ENCODE data around the gene CCDC167.

Gene CCDC167

DNA sequence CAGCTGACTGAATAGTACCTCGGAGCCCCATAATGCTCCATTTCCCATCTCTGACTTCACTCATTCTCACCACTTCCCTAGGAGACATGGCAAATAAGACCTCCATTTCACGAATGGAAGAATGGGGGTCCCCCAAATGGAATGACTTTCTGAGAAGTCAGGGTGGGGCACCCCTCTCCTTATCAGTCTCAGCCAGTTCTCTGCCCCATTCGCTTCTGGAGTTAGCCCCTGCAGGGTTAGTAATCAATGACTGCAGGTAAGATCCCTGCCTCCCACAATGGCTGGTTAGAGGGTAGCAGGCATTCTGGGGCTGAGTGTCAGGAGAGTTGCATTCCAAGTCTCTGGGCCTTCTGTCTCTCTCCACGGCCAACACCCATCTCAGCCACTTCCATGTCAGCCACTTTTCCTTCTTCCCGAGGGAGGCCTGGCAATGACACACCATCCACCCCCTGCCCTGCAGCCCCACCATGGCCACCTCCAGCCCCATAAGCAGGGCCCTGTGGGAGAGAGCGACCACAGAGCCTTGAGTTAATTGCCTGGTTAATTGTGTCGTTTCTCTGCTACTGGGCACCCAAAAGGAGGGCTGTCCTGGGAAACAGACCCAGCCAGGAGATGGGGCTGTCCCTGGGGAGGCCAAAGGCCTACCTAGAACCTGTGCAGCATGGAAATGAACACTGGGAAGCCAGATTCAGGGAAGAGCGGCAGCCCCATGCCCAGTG lies 13.4 kb downstream of the CCDC167 start:
- no peak for DNase-seq

GRCh38 chr6:37485291-37485702 lies 14.4 kb downstream of the CCDC167 start:
- DNase-seq: no peak

DNA sequence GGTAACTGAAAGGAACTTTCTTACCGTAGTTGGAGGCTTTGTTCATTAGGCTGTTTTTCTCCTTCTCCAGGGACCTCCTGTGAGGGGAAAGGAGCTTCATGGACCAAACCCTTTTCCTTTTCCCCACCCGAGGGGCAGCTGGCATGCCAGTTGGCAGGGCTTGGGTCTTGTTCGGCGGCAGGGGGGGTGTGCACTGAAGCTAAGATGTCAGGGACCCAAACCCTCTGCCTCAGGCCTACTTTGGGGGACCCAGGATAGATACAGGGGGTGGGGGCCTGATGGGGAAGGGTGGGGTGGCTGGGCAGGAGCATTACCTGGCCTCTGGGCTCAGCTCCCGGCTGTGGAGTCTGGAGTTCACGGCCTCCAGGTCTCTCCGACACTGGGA lies 14.9 kb downstream of the CCDC167 start:
- no peak for DNase-seq

- DNase-seq: peak; percentile 79
Measured at GRCh38 chr6:37483917-37484785, 15.5 kb downstream of the CCDC167 start.

DNA sequence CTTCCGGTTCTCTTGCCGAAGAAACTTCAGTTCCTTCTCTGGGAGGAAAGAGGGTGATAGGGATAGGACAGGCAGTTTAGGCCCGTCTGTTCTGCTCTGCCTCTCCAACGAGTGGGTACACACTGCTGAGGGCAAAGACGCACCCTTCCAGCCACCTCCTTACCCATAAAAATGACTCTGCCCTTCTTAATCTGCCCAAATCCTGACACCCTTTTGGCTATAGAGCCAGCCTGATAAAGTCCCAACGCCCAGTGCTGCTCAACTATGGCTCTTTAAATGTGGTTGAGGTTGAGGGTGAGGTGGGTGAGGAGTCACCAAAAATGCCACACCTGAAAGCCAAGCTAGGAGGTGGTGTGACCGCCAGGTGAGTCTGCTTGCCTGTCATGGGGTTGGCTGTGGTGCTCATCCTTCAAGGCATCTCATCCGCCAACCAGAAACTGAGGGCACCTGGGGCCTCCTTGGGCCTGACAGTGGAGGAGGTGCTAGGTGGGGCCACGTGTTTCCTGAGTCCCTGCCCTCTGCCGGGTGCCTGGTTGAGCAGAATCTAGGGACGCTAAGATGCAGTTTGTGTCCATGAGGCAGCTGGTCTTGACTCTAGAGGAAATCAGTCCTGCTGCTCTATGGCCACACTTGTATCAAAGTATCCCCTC lies 16.3 kb downstream of the CCDC167 start:
- DNase-seq: no peak

- DNase-seq: no peak
Measured at GRCh38 chr6:37482606-37483251, 17.0 kb downstream of the CCDC167 start.

DNA sequence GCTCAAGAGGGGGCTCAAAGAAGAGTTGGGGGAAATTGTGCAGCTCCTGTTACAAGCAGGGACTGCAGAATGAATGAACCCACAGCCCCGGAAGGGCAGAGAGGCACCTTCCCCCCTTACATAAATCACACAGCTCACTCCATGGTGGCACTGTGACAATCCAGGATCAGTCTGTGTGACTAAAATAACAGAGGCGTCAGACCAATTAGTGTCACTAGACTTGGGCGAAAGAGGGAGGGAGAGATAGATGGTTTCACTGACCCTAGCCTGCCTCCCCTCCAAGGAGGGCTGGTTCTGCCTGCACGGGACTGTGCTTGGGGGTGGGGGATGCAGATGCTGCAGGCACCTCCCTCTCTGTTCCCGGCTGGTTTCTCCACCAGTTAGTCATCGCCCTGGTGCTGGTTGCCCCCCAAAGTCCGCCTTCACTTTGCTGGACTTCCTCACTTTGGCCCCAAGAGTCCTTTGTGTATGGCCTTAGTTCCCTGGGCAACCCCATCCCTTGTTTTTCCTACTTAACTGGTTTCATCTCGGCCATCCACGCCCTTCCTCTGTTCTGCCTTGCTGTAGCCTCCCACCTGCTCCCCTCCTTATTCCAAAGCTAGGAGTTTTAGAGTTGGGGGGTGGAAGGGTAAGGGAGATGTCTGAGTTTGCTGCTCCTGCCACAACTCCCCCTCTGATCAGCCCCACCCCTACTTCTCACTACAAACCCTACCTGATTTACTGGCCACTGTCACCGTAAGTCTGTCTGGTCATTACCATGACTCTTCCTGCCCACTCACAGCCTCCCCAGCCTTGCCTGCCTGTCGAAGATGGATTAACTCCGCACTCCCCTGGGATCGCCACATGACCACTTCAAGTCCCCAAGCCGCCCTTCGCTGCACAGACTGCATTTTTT lies 17.7 kb downstream of the CCDC167 start:
- no peak for DNase-seq

- DNase-seq: no peak
Measured at GRCh38 chr6:37480951-37481534, 18.6 kb downstream of the CCDC167 start.

GRCh38 chr6:37480118-37480736 lies 19.5 kb downstream of the CCDC167 start:
- DNase-seq: no peak

GRCh38 chr6:37479266-37479854 lies 20.3 kb downstream of the CCDC167 start:
- no peak for DNase-seq

DNA sequence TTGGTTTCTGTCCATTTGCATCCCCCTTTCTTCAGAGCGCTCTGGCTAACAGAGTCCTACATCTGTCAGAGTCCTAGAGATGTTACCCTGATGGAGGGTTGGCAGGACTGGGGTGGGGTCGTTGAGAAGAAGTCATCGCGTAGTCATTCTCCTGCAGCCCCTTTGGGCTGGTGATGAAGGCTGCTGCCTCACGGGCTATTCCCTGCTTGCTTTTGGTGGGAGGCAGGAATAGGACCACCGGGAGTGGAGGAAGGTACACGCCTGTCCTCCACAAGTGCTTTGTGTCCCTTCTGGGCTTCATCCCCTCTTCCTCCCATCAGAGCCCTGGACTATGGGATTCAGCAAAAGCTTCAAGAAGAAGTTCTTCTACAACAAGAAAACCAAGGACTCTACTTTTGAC lies 20.9 kb downstream of the CCDC167 start:
- no peak for DNase-seq

GRCh38 chr6:37477656-37478435 lies 21.8 kb downstream of the CCDC167 start:
- DNase-seq: no peak

- no peak for DNase-seq
Measured at GRCh38 chr6:37477191-37477590, 22.5 kb downstream of the CCDC167 start.

- DNase-seq: no peak
Measured at GRCh38 chr6:37474316-37474715, 25.4 kb downstream of the CCDC167 start.

- no peak for DNase-seq
Measured at GRCh38 chr6:37473364-37474095, 26.2 kb downstream of the CCDC167 start.

DNA sequence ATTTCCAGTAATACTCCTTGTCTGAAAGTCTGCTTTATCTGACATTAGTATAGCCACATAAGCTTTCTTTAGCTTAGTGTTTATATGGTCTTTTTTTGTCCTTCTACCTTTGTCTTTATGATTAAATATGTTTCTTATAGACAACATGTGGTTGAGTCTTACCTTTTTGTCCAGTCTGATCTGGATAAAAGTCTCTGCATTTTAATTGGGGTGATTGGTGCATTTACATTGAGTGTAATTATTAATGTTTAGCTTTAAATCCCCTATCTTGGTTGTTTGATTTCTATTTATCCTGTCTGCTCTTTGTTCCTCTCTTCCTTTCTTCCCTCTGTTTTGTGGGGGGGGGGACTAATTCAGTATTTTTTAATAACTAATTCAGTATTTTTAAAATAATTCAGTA lies 32.0 kb downstream of the CCDC167 start:
- no peak for DNase-seq

DNA sequence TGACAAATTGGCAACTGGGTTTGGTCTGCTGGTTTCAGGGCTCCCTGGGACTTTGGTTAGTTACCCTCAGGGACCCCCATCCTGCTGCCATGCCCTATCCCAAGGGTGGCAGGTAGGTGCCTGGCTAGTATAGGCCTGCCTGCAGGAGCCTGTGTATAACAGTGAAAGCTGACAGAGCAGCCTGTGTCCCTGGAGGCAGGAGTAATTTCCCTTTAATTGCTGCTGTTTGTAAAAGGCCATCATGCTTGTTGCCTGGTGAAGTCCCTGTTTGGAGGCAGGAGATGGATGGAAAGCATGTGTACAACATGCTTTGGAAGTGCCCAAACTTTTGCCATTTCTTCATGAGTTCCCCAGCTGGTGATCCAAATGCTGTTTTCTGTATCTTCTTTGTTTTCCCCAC lies 36.6 kb downstream of the CCDC167 start:
- DNase-seq: no peak

DNA sequence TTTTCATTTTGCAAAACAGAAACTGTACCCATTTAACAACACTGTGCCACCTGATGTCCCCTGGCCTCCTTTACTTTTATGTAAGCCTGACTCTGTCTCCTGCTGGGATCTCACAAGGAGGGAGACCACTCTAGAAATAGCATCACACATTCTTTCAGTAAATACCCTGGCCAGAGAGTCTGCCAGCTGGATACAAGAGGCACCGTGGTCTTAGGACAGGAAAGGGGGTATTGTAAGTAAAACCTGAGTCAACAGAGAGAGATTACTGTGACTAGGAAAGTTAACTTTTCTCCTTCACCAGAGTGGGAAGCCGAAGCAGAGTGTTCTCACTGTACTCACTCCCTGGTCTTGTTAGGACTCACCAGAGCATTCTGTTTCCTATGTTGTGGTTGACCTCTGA lies 38.9 kb downstream of the CCDC167 start:
- no peak for DNase-seq

Data from activated CD4-positive, alpha-beta T cell treated with anti-CD3 and anti-CD28 coated beads, Interleukin-2, amount 50 U/mL, for 1 hour (primary cell).